Measurements from ENCODE around the gene B4GALT5.

DNA sequence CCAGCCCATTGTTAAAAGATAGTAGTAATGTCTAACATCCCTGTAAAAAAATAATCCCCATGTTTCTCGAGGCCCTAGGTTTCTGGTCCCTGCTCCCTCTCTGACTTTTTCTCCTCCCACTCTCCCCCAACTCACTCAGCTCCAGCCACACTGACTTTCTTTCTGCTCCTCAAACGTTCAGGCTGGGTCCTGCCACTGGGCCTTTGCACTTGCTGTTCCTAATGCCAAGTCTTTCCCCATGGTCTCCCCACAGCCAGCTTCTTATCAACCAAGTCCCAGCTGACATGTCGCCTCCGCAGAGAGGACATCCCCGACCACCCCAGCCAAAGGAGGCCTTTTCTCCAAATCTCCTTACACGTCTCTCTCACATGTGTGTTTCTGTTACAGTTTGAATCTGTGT is 123.9 kb downstream of the B4GALT5 start:
- no peak for TF ChIP-seq POLR2AphosphoS5 (IDR thresholded peaks at IDR 0.05; ENCODE audit: borderline replicate concordance, low read depth, low read length)
- no peak for TF ChIP-seq EZH2 (IDR thresholded peaks at IDR 0.05)
- TF ChIP-seq FOXP2 (optimal IDR thresholded peaks at IDR 0.05; ENCODE audit: control extremely low read depth, extremely low read length, insufficient read depth), result no peak
